Astrocyte (in vitro differentiated cells and primary cell): ENCODE measurements around the gene ZNF385C. TPM values are rescaled to one million over a fixed set of nuclear protein-coding genes. Genes with fewer than 3 reads are reported as not detected.

ENCODE experiments used
- DNase-seq: peaks from one replicate; pipeline ENCODE4 v3.0.0-alpha.2; 2010; ENCODE audit warnings: low read depth
- FAIRE-seq: peaks from 2 replicates; lab custom pipeline; 2011; peaks lifted over from hg19 to GRCh38; lab: Jason Lieb, UNC
- H2AFZ ChIP-seq: 2 replicates; pipeline ENCODE4 v1.6.0; 2012; ENCODE audit warnings: low read depth, low read length, inconsistent platforms
- H3K27ac ChIP-seq: 2 replicates; pipeline ENCODE4 v1.5.1; 2011; ENCODE audit warnings: low read depth, low read length, inconsistent platforms
- H3K27me3 ChIP-seq: 2 replicates; pipeline ENCODE4 v1.6.0; 2011; ENCODE audit warnings: low read length, inconsistent platforms; ENCODE audit not compliant: insufficient read depth
- H3K36me3 ChIP-seq: 2 replicates; pipeline ENCODE4 v1.5.1; 2011; ENCODE audit warnings: low read length, inconsistent platforms; ENCODE audit not compliant: insufficient read depth
- H3K4me1 ChIP-seq: 2 replicates; pipeline ENCODE4 v1.5.1; 2011; ENCODE audit warnings: low read length, inconsistent platforms; ENCODE audit not compliant: insufficient read depth
- H3K4me2 ChIP-seq: 2 replicates; pipeline ENCODE4 v1.6.0; 2012; ENCODE audit warnings: low read length, inconsistent platforms
- H3K4me3 ChIP-seq: 2 replicates; pipeline ENCODE4 v1.5.1; 2011; ENCODE audit warnings: low read depth, mild to moderate bottlenecking, low read length, inconsistent platforms; ENCODE audit not compliant: insufficient read depth
- H3K79me2 ChIP-seq: 2 replicates; pipeline ENCODE4 v1.6.0; 2012; ENCODE audit warnings: mild to moderate bottlenecking, low read length, inconsistent platforms; ENCODE audit not compliant: insufficient read depth
- H3K9ac ChIP-seq: 2 replicates; pipeline ENCODE4 v1.6.0; 2012; ENCODE audit warnings: mild to moderate bottlenecking, low read length, inconsistent platforms
- H3K9me3 ChIP-seq: 2 replicates; pipeline ENCODE4 v1.5.1; 2012; ENCODE audit warnings: low read depth, mild to moderate bottlenecking, low read length, inconsistent platforms; ENCODE audit not compliant: insufficient read depth
- H4K20me1 ChIP-seq: 2 replicates; pipeline ENCODE4 v1.6.0; 2012; ENCODE audit warnings: low read length, inconsistent platforms; ENCODE audit not compliant: insufficient read depth
- H3K27ac Mint-ChIP-seq: one replicate; pipeline ENCODE4 v1.8.0; 2021; ENCODE audit warnings: mild to moderate bottlenecking, mixed read lengths; ENCODE audit not compliant: unreplicated experiment
- H3K27me3 Mint-ChIP-seq: one replicate; pipeline ENCODE4 v1.8.0; 2021; ENCODE audit warnings: low read depth, mixed read lengths; ENCODE audit not compliant: unreplicated experiment
- H3K36me3 Mint-ChIP-seq: one replicate; pipeline ENCODE4 v1.8.0; 2021; ENCODE audit warnings: low read depth, mixed read lengths; ENCODE audit not compliant: unreplicated experiment
- H3K4me1 Mint-ChIP-seq: one replicate; pipeline ENCODE4 v1.8.0; 2021; ENCODE audit warnings: low read depth, mixed read lengths; ENCODE audit not compliant: unreplicated experiment
- H3K4me3 Mint-ChIP-seq: one replicate; pipeline ENCODE4 v1.8.0; 2021; ENCODE audit warnings: mild to moderate bottlenecking, moderate library complexity, mixed read lengths; ENCODE audit not compliant: unreplicated experiment
- H3K9me3 Mint-ChIP-seq: one replicate; pipeline ENCODE4 v1.8.0; 2021; ENCODE audit warnings: mild to moderate bottlenecking, mixed read lengths; ENCODE audit not compliant: unreplicated experiment
- CTCF ChIP-seq: IDR thresholded peaks from 2 replicates; pipeline ENCODE4 v1.5.1; 2011; ENCODE audit warnings: low read depth, mild to moderate bottlenecking, inconsistent platforms, low read length, moderate library complexity; ENCODE audit not compliant: insufficient read depth
- EZH2 ChIP-seq: IDR thresholded peaks from 2 replicates; pipeline ENCODE4 v1.6.1; 2012; ENCODE audit warnings: mild to moderate bottlenecking, low read length, inconsistent platforms; ENCODE audit not compliant: insufficient read depth
- total RNA-seq: library from RNA; stranded (reverse); gene quantifications from 2 replicates; pipeline ENCODE4 v1.2.1, GENCODE V29; 2021

ZNF385C gene
- total RNA-seq, 1 donor from 2014 or later: 0.39 TPM

- Mint-ChIP-seq H3K27ac (no peak overlapping the region), H3K4me1 (no peaks in the 10 kb centered on the region), H3K27me3 (peaks cover 33% of the 10 kb centered on the region), H3K36me3 (peaks cover 7% of the 10 kb centered on the region), H3K4me3 (no peak overlapping the region), H3K9me3 (peaks cover 2% of the 10 kb centered on the region)
- DNase-seq (no peak), FAIRE-seq (no peak)
- H3K4me1 ChIP-seq: no peaks in the 10 kb centered on the region
- no peaks in the 10 kb centered on the region for H3K9me3 ChIP-seq
- no peak overlapping the region for H3K4me2 ChIP-seq
- no peak for TF ChIP-seq EZH2
- no peak for TF ChIP-seq CTCF
- no peak overlapping the region for H3K9ac ChIP-seq
- no peak overlapping the region for H2AFZ ChIP-seq
- no peak overlapping the region for H3K27ac ChIP-seq
- H3K36me3 ChIP-seq: no peaks in the 10 kb centered on the region
- no peak overlapping the region for H3K4me3 ChIP-seq
- H4K20me1 ChIP-seq: no peaks in the 10 kb centered on the region
- no peaks in the 10 kb centered on the region for H3K79me2 ChIP-seq
- H3K27me3 ChIP-seq: peaks cover 4% of the 10 kb centered on the region
Observed at GRCh38 chr17:42106009-42106408, 7.7 kb upstream of the ZNF385C start.

GRCh38 chr17:42104264-42104663 is 6.0 kb upstream of the ZNF385C start:
- FAIRE-seq: no peak
- no peaks in the 10 kb centered on the region for H3K9me3 Mint-ChIP-seq
- no peak overlapping the region for H3K9ac ChIP-seq
- no peaks in the 10 kb centered on the region for H4K20me1 ChIP-seq
- TF ChIP-seq EZH2 (no peak), CTCF (no peak)
- peaks cover 4% of the 10 kb centered on the region for H3K27me3 ChIP-seq
- no peak overlapping the region for H2AFZ ChIP-seq
- H3K4me3 ChIP-seq: no peak overlapping the region
- no peaks in the 10 kb centered on the region for H3K4me1 Mint-ChIP-seq
- H3K36me3 Mint-ChIP-seq: peaks cover 7% of the 10 kb centered on the region
- no peaks in the 10 kb centered on the region for H3K9me3 ChIP-seq
- H3K36me3 ChIP-seq: no peaks in the 10 kb centered on the region
- no peak overlapping the region for H3K4me2 ChIP-seq
- H3K27ac Mint-ChIP-seq: no peak overlapping the region
- H3K79me2 ChIP-seq: no peaks in the 10 kb centered on the region
- H3K4me1 ChIP-seq: no peaks in the 10 kb centered on the region
- no peak for DNase-seq
- H3K4me3 Mint-ChIP-seq: no peak overlapping the region
- H3K27me3 Mint-ChIP-seq: peaks cover 34% of the 10 kb centered on the region
- H3K27ac ChIP-seq: no peak overlapping the region

GRCh38 chr17:42103221-42103954 is 5.1 kb upstream of the ZNF385C start:
- TF ChIP-seq CTCF (no peak), EZH2 (no peak)
- H3K4me2 ChIP-seq: no peak overlapping the region
- H3K27ac ChIP-seq: no peak overlapping the region
- Mint-ChIP-seq H3K36me3 (peaks cover 7% of the 10 kb centered on the region), H3K4me1 (no peaks in the 10 kb centered on the region), H3K9me3 (no peaks in the 10 kb centered on the region), H3K4me3 (no peak overlapping the region), H3K27me3 (peaks cover 37% of the 10 kb centered on the region), H3K27ac (no peak overlapping the region)
- no peaks in the 10 kb centered on the region for H3K9me3 ChIP-seq
- no peaks in the 10 kb centered on the region for H3K79me2 ChIP-seq
- H3K27me3 ChIP-seq: peaks cover 4% of the 10 kb centered on the region
- no peaks in the 10 kb centered on the region for H3K4me1 ChIP-seq
- FAIRE-seq (no peak), DNase-seq (no peak)
- H4K20me1 ChIP-seq: no peaks in the 10 kb centered on the region
- H2AFZ ChIP-seq: no peak overlapping the region
- H3K9ac ChIP-seq: no peak overlapping the region
- H3K4me3 ChIP-seq: no peak overlapping the region
- no peaks in the 10 kb centered on the region for H3K36me3 ChIP-seq
